ENCODE results near the gene TSPEAR.
"Not testable (repeated sequence)": the region's sequence is repeated elsewhere in the genome, so short reads cannot be mapped to it uniquely, and the experiment has no call there.

Gene TSPEAR

DNA sequence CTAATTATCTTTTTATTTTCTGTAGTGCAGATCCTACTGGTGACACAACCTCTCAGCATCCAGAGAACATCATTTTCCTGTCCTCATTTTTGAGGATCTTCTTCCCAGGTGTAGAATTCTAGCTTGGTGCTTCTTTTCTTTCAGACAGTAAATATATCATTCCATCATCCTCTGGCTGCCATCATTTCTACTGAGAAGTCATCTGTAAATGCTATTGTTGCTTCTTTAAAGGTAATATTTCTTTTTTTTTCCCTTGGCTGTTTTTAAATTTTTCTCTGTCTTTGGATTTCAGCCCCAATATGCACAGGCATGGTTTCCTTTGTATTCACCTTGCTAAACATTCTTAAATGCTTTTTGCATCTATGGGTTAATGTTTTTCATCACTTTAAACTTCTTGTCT lies 87.8 kb downstream of the TSPEAR start:
- DNase-seq = no peak

DNA sequence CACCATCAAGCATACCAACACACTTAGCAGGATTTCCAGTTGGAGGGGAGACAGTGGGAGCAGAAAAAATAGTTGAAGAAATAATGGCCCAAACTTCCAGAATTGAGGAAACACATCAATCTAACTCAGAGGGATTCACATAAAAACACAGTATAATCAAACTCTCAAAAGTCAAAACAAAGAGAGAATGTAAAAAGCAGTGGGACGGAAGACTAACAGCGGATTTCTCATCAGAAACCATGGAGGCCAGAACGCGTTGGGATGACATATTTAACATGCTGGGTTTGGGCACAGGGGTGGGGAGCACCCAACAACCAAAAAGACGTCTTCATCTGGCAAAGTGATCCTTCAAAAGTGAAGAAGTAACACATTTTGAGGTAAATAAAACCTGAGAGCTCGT lies 91.5 kb downstream of the TSPEAR start:
- DNase-seq = no peak

DNA sequence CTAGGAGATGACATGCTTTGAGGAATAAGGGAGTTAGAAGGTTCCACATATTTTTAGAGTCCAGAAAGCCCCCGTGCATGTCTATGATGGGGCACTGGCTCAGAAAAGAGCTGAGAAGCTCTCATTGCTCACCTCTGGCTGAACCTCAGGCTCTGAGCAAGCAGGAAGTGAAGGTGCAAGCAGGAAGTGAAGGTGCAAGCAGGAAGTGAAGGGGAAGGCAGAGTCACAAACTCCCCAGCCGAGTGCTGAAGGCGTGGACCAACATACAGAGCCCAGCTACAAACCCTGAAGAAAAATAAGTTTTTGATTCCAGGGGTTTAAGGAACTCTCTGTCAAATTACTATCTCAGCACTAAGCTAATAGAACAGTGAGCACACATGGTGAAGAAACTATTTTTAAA lies 92.5 kb downstream of the TSPEAR start:
- peak; percentile 56 for DNase-seq

DNA sequence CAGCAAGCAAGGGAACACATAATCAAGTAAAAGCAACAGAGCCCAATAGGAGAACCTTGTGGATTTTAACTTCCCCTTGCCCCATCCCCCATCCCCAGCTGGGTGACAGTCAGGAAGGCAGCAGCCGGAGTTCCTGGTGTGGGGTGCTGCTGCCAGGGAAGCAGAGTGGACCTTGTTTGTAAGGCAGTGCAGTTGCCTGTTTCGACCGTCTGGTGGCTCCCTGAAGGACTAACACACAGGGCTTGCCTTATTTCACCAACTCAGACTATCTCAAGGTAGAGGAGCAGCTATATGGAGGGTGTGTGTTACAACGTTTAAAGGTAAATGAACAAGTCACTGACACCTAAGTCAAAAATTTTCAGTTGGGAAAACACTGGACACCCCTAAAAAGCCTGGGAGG lies 92.9 kb downstream of the TSPEAR start:
- DNase-seq = no peak

DNA sequence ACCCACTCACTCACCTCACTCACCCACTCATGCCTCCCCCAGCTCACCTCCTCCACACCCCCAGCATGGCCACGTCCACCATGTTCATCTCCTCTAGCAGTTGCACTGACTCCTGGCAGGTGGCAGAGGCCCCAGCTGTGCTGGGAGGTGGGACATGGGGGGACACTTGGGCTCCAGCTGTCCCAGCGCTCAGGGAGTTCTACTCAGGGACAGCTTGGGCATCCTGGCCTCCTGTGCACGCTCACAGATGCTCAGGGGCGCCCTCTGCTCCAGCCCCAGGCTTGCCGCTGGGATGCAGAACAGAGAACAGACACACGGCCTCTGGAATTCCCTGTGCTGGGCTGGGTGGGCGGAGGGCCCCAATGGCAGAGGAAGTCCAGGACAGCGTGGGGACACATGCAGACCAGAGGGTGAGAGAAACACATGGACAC lies 94.3 kb downstream of the TSPEAR start:
- no peak for DNase-seq

DNA sequence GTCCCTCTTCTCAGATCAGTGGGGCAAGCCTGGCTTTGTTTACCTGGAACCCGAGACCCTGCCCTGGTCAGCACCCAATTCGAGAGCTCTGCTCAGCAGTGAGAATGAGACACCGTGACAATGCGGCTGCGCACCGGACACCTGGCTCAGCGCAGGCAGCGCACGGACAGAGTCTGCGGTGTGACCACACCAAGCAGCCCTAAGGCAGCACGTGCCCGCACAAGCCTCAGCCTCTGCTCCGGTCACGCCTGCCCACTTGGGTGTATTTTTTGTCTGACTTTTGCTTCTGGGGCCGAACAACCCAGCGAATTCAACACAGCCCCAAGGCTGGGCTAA lies 94.8 kb downstream of the TSPEAR start:
- no peak for DNase-seq

DNA sequence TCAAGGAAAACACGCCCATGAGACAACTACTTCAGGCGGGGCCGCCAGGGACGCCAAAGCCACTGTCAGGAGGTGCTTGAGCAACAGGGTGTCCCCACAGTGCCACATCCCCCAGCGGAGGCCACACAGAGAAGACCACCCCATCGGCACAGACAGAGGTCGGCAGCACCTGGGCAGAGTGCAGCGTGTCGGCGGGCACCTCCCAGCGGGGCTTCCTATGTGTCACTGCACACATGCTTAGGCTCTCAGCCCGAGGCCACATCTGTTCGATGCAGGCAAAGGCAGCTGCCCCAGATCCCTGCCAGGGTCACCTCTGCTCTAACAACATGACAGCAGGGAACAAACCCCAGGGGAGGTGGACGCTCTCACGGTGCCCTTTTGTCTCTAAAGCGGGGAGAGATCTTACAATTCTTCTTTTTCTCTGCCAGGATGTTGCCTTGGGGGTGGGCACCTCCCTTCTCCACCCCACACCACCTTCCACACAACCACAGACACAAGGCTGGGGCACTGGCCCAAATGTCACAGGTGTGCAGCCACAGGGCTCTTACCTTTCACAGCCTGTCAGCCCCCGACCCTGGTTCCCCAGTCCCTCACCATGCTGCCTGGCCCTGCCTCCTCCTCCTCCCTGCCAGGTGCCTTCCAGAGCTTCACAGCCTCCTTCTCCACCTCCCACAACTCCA lies 95.3 kb downstream of the TSPEAR start:
- DNase-seq = no peak

DNA sequence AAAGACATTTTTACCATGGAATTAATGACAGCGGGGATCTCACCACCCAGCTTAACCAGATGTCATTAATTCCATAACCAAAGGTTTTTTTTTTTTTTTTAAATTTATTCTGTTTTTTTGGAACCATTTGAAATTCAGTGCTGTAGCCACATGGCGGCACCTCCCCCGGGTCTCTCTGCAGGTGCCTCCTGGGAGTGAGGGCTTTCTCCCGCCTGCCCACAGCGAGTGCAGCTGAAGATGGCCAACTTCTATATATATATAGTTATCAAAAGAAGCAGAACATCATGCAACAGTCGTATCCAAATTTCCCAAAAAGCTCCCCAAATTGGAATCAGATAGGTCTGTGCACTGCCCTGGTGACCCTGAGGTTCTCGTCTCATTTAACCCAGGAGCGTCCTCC lies 95.9 kb downstream of the TSPEAR start:
- no peak for DNase-seq

DNA sequence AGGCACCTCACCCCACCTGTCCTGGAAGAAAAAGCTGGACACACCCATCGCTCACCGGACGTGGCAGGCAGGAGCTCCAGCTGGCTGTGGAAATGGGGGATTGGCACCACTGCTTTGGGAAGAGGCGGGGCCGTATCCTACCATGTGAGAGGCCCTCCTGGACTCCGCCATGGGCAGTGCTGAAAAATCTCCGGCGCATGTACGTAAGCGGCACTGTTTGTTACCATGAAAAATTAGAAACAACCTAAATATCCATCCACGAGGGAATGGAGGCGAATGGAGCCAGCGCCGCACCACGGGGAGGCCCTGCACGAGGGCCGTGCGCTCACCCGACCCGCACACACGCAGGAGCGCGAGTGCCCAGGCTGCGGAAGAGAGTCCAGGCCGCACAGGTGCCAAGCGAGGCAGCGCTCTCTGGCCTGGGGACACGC lies 96.4 kb downstream of the TSPEAR start:
- DNase-seq = no peak

DNA sequence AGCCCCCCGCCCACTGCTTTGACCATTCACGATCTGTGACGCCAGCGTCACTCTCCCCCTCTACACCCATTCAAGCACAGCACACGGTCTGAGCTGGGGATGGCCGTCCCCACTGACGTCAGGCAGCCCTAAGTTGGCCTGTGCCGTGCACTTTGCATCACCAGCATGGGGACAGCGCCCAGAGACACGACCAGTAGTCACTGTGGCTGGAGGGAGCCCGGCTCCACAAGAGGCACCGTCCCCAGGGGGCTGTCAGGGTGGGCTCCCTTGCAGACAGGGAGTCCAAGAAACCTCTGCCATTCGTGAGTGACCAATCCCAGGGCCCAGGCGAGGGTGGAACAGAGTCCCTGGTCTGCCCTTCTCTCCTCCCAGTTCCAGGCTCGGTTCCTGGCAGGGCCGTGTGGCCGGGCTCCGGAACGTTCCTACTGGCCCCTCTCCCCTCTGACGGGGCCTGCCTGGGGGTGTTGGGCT lies 97.2 kb downstream of the TSPEAR start:
- no peak for DNase-seq

DNA sequence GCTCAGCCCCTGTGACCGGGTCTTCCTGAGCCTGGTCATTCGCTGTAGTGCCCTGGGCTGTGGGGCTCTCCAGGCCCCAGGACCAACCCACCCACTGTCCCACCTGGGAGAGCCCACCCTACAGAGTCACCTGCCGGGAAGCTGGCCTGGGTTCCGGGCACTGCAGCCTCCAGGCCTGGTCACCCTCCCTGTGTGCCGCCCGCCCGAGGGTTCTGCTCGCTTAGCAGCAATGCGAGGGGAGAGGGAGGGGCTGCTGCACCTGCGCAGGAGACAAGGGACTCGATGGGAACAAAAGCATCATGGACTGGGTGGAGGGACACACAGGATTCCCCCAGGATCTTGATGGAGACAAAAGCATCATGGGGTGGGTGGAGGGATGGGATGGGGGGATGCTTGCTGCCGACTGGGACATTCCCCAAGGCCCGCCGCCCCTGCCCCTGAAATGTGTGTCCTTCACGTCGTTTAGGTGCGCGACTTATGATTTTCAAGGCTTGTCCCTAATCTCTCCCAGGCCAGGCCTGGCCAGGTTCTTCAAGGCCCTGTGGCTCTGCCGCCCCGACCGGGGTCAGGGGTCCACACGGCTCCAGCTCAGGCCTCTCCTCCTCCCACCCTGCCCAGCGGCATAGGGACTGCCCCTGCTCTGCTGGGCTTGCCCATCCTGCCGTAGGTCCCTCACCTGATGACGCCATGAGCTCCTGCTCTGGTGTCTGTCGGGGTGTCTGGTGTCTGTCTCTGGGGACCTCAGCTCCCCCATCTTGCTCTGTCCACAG lies 97.8 kb downstream of the TSPEAR start:
- DNase-seq = no peak

DNA sequence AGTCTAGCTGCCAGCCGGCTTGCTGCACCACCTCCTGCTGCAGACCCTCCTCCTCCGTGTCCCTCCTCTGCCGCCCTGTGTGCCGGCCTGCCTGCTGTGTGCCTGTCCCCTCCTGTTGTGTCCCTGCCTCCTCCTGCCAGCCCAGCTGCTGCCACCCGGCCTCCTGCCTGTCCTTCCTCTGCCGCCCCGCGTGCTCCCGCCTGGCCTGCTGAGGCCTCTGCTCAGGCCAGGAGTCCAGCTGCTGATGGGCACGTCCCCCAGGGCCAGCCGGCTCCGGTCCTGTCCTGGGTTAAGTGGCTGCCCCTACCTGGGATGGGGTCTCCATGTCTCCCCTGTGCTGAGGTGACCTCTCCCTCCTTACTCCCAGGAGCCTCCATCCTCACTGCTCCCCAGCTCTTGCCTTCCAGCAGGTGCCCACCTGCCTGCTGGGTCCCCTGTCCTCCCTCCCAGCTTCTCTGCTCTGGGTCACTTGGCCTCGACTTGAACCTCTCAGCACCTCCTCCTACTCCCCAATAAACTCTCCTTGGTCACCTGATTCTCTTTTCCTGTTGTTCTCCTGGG lies 98.6 kb downstream of the TSPEAR start:
- DNase-seq = no peak

DNA sequence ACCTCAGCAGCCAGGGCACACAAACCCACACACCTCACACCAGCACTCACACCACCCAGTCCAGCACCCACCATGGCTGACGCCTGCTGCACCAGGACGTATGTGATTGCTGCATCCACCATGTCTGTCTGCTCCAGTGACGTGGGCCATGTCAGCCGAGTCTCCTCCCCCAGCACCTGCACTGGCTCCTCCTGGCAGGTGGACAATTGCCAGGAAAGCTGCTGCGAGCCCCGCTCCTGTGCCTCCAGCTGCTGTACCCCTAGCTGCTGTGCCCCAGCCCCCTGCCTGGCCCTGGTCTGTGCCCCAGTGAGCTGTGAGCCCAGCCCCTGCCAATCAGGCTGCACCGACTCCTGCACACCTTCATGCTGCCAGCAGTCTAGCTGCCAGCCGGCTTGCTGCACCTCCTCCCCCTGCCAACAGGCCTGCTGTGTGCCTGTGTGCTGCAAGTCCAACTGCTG lies 99.3 kb downstream of the TSPEAR start, which contains the start of gene KRTAP10-8:
Gene KRTAP10-8, plus strand, starts transcription at position 51 of the 458 bp plus-strand sequence. Its CDS starts 22 bp downstream, at position 73.
- no peak for DNase-seq

DNA sequence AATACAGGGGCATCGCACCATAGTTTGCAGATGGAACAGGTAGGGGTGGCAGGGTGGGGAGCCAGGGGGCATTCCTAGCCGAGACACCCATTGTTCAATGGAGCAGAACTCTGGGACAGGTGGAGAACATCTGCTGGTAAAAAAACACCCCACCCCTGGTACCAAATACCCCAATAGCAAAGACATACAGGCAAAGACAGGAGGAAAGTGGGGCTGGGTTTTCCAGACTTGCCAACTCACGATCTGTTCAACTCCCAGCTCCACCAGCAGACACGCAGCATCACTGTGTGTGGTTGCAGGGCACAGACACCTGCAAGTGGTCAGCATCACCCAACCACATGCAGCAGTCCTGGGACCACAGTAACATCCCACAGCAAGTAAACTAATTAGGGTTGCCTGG lies 99.8 kb downstream of the TSPEAR start:
- no peak for DNase-seq

DNA sequence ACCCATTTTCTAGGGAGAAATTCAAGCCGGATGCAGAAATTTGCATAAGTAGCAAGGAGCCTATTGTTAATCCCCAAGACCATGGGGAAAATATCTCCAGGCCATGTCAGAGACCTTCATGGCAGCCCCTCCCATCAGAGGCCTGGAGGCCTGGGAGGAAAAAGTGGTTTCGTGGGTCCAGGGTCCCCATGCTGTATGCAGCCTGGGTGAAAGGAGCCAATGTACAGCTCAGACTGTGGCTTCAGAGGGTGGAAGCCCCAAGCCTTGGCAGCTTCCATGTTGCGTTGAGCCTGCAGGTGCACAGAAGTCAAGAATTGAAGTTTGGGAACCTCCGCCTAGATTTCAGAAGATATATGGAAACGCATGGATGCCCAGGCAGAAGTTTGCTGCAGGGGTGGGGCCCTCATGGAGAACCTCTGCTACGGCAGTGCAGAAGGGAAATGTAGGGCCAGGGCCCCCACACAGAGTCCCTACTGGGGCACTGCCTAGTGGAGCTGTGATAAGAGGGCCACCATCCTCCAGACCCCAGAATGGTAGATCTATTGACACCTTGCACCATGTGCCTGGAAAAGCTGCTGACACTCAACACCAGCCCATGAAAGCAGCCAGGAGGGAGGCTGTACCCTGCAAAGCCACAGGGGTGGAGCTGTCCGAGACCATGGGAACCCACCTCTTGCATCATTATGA lies 101.1 kb downstream of the TSPEAR start:
- not testable (repeated sequence) for DNase-seq

DNA sequence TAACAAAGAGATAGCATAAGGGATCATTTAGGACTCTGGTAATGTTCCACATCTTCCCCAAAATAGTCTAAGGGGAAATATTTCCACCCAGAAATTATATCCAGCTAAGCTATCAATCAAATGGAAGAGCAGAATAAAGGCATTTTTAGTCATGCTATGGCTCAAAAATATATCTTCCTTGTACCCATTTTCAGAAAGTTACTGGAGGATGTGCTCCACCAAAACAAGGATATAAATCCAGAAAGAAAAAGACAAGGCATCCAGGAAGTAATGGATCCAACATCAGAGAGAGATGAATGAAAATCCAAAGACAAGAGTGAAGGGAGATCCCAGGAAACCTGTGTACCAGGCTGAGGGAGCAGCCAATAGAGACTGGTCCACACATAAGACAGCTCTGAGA lies 102.2 kb downstream of the TSPEAR start:
- no peak for DNase-seq

DNA sequence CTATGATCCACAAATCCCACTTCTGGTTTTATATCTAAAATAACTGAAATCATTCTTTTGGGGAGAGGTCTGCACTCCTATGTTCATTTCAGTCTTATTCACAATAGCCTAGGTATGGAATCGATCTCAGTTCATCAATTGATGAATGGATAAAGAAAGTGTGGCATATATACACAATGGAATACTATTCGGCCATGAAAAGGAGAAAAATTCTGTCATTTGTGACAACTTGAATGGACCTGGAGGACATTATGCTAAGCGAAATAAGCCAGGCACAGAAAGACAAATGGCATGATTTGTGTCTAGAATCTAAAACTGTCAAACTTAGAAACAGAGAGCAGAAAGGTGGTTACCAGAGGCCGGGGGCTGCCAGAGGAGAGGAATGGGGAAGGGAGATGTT lies 104.9 kb downstream of the TSPEAR start:
- no peak for DNase-seq

DNA sequence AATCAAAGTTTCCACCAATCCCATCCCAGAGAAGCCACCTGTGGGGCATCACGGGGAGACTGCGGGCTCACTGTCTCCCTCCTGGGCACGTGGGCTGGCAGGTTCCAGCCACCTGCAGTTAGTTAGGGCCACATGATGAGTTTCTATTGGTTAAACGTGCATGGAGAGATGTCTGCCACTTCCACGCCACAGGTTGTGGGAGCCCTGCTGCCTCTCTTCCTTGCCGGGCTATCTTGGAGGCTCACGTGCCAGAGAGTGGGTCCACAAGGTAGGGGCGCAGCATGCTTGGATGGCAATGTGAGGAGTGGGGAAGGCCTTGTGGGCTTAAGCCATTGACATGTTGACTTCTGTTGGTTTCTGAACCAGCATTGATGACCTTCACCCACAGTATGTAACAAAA lies 107.5 kb downstream of the TSPEAR start:
- no peak for DNase-seq

DNA sequence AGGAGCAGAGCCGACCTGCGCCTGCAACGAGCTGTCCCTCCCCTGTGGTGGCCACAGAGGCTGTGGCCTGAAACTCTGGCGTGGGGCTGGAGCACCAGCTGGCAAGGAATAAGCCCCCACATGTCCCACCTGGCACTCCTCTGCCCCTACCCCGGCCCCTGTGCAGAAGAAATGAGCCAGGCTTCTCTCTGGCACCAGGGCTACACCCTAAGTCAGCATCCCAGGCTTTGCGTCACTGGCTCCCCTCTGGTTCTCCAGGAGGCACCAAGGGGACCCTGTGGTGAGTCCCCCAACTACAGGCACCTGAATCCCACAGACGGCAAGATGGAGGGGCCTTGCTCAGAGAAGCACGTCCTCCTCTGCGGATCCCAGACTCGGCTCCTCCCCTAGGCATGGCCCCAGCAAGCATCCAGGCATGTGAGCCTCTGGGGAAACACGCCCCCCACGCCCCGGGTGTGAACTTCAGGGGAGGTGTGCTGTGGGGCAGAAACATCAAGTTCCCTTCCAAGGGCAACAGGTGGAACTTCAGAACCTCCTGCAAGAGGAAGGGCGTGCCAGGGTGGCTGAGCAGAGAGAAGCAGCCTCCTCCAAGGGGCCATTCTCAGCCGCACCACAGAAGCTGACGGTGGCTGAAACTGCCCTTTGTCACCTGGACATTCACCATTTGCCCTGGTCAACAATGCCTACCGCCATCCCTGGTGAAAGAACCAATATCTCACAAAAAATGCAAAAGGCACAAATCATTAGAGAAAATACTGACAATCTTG lies 108.1 kb downstream of the TSPEAR start:
- no peak for DNase-seq

DNA sequence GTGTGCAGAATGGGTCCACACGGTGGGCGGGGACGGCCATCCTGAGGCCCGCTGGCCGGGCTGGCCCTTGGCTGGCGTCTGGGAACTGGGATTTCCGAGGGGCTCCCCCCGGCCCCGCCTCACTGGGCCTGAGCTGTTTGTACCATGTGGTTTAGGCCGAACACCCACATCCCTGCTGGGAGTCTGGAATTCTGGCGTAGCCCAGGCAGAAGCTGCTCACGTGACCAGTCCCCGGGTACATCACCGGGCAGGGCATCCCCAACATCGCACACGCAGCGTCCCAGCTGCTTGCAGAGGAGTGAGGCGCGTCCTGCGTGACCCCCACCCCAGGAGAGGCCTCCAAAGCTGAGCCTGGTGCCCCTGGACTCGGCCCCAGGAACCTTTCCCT lies 108.9 kb downstream of the TSPEAR start:
- no peak for DNase-seq

DNA sequence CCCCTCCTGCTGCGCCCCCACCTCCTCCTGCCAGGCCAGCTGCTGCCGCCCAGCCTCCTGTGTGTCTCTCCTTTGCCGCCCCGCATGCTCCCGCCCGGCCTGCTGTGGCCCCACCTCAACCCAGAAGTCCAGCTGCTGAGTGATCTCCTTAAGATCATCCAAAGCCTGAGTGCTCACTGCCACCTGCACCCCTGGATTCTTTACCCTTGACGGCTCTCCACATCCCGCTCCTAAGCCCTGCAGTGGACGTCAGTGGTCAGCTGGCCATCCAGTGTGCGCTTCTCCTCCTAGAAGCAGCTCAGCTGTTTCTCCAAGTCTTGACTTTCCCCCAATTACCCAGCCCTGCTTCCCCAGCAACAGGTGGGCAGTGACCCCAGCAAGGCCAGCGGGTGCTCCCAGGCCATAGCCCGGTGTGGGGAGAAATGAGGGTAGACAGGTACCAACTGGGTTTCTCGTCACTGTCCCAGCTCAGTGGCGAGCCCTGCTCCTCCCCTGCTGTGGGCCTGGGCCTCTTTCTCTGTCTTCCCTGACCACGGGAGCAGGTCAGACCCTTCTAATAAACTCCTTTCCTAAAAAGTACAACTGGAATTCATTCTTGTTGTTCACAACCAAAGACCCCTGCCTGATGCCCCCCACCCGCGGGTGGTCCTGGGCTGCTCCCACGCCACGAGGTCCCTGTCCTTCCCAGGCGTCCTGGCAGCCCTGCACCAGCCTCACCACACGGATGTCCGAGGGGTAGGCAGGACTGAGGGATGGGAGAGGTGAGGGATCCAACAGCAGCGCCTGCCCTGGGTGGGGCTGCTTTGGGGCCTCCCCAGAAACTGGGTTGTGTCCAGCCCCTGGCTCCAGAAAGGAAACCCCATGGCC lies 109.5 kb downstream of the TSPEAR start:
- DNase-seq = no peak

DNA sequence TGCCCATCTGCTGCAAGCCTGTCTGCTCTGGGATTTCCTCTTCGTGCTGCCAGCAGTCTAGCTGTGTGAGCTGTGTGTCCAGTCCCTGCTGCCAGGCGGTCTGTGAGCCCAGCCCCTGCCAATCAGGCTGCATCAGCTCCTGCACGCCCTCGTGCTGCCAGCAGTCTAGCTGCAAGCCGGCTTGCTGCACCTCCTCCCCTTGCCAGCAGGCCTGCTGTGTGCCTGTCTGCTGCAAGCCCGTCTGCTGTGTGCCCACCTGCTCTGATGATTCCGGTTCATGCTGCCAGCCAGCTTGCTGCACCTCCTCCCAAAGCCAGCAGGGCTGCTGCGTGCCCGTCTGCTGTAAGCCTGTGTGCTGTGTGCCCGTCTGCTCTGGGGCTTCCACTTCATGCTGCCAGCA lies 110.3 kb downstream of the TSPEAR start:
- not testable (repeated sequence) for DNase-seq

Measured in activated effector memory CD4-positive, alpha-beta T cell treated with Interleukin-2 at 50 U/mL for 16 hours (primary cell).